HepG2 (cell line): Measurements from ENCODE around the gene WDR7. TPM values are rescaled to one million over a fixed set of nuclear protein-coding genes. Genes with fewer than 3 reads are reported as not detected.

ENCODE experiments used
- ATAC-seq: fragments of 200-7000 bp; cut with Tn5 transposase; 3 replicates; pipeline ENCODE4 v1.9.1; 2020; ENCODE audit warnings: mild to moderate bottlenecking, moderate library complexity
- BruUV-seq: library from RNA; stranded (reverse); fragments of 400-500 nt; replicated peaks from 2 replicates; lab custom pipeline; 2021; lab: Mats Ljungman, UMichigan
- CTCF ChIA-PET: fragments of 300-600 bp; formaldehyde crosslinking; extraction: SDS; loops from one replicate; lab custom pipeline; 2021; ENCODE audit warnings: low total read pairs, inconsistent platforms, low intra/inter-chr PET ratio; lab: Yijun Ruan, JAX
- POLR2A ChIA-PET: fragments of 350-600 bp; sonication (Branson Sonifier 250); formaldehyde crosslinking; loops from one replicate; lab custom pipeline; 2020; ENCODE audit warnings: antibody characterized with exemption, inconsistent platforms; lab: Yijun Ruan, JAX
- DNase-seq: peaks from one replicate; pipeline ENCODE4 v3.0.0-alpha.2; 2015; ENCODE audit warnings: low spot score
- FAIRE-seq: peaks from 3 replicates; lab custom pipeline; 2011; peaks lifted over from hg19 to GRCh38; lab: Jason Lieb, UNC
- H2AFZ ChIP-seq: one replicate; pipeline ENCODE4 v1.6.1; 2011; ENCODE audit warnings: low read length, inconsistent platforms
- H3K27ac ChIP-seq: fragments of 300-600 bp; 3 replicates; pipeline ENCODE4 v1.8.0; 2011; ENCODE audit warnings: mixed run types, mild to moderate bottlenecking, mixed read lengths, low read length, inconsistent platforms; ENCODE audit not compliant: insufficient read depth; ENCODE audit errors: extremely low read length
- H3K27me3 ChIP-seq, 2 experiments: fragments of 200-600 bp in 1 of 2; 2 replicates in 1 of 2; 3 replicates in 1 of 2; pipeline versions ENCODE4 v1.6.0 to v1.8.0; 2011; ENCODE audit warnings: low read length in 2 of 2, mild to moderate bottlenecking in 2 of 2, moderate library complexity in 2 of 2, inconsistent platforms in 1 of 2; ENCODE audit not compliant: insufficient read depth in 2 of 2, control insufficient read depth in 1 of 2
- H3K36me3 ChIP-seq, 2 experiments: fragments of 200-600 bp in 1 of 2; replicated peaks in 1 of 2; 2 replicates in 1 of 2; 3 replicates in 1 of 2; pipeline versions ENCODE4 v1.5.1 to v1.8.0; 2011; ENCODE audit warnings: low read length in 2 of 2, inconsistent platforms in 1 of 2; ENCODE audit not compliant: insufficient read depth in 2 of 2, control insufficient read depth in 1 of 2
- H3K4me1 ChIP-seq: 2 replicates; pipeline ENCODE4 v1.5.1; 2012; ENCODE audit warnings: low read length, inconsistent platforms; ENCODE audit not compliant: insufficient read depth
- H3K4me2 ChIP-seq: 2 replicates; pipeline ENCODE4 v1.6.0; 2011; ENCODE audit warnings: low read depth, low read length, inconsistent platforms
- H3K4me3 ChIP-seq, 3 experiments: fragments of 200-600 bp in 1 of 3; sonication (generic), shearing (Covaris generic) in 1 of 3; replicated peaks in 1 of 3; 2 replicates each; pipeline ENCODE4 v1.5.1; 2011 to 2016; ENCODE audit warnings: low read length in 3 of 3, inconsistent platforms in 2 of 3, low read depth in 2 of 3, mild to moderate bottlenecking in 2 of 3, control low read depth in 1 of 3, mixed read lengths in 1 of 3; ENCODE audit not compliant: insufficient read depth in 1 of 3
- H3K79me2 ChIP-seq: one replicate; pipeline ENCODE4 v1.6.1; 2011; ENCODE audit warnings: low read length, inconsistent platforms; ENCODE audit not compliant: insufficient read depth
- H3K9ac ChIP-seq: 2 replicates; pipeline ENCODE4 v1.6.0; 2011; ENCODE audit warnings: mild to moderate bottlenecking, low read depth, low read length, inconsistent platforms; ENCODE audit not compliant: insufficient read depth
- H3K9me3 ChIP-seq: 2 replicates; pipeline ENCODE4 v1.5.1; 2012; ENCODE audit warnings: mild to moderate bottlenecking, low read length
- H4K20me1 ChIP-seq: 2 replicates; pipeline ENCODE4 v1.6.0; 2011; ENCODE audit warnings: inconsistent platforms, mild to moderate bottlenecking, low read length, moderate library complexity; ENCODE audit not compliant: insufficient read depth
- ATF7 ChIP-seq, 2 experiments: fragments of 450-650 bp in 1 of 2; sonication (generic) in 1 of 2; formaldehyde crosslinking in 1 of 2; IDR thresholded peaks; 2 replicates each; pipeline versions ENCODE4 v1.4.0 to v1.6.1; 2016 to 2020; ENCODE audit warnings: antibody characterized with exemption in 1 of 2, mild to moderate bottlenecking in 1 of 2, missing genetic modification reagents in 1 of 2
- BRCA1 ChIP-seq: sonication (generic); formaldehyde crosslinking; IDR thresholded peaks from 2 replicates; pipeline ENCODE4 v1.4.0; 2020; ENCODE audit warnings: missing genetic modification reagents
- BRD4 ChIP-seq: sonication (generic); formaldehyde crosslinking; IDR thresholded peaks from 2 replicates; pipeline ENCODE4 v1.4.0; 2020; ENCODE audit warnings: missing genetic modification reagents
- CENPT ChIP-seq: sonication (generic); formaldehyde crosslinking; IDR thresholded peaks from 2 replicates; pipeline ENCODE4 v1.8.0; 2022; ENCODE audit warnings: low read depth, mild to moderate bottlenecking, moderate library complexity, missing genetic modification reagents
- GATAD2A ChIP-seq: IDR thresholded peaks from 2 replicates; pipeline ENCODE4 v1.6.1; 2016
- ISX ChIP-seq: sonication (generic); formaldehyde crosslinking; conservative IDR thresholded peaks from 2 replicates; pipeline ENCODE4 v1.5.0; 2020; ENCODE audit warnings: missing genetic modification reagents
- KLF11 ChIP-seq: IDR thresholded peaks from 2 replicates; pipeline ENCODE4 v1.6.1; 2016; ENCODE audit warnings: missing compliant biosample characterization
- MATR3 ChIP-seq: sonication (generic); formaldehyde crosslinking; IDR thresholded peaks from 2 replicates; pipeline ENCODE4 v1.4.0; 2020; ENCODE audit warnings: missing genetic modification reagents
- NCOA2 ChIP-seq: sonication (generic); formaldehyde crosslinking; IDR thresholded peaks from 2 replicates; pipeline ENCODE4 v1.8.0; 2022; ENCODE audit warnings: inconsistent platforms
- NFYC ChIP-seq: IDR thresholded peaks from 2 replicates; pipeline ENCODE4 v1.6.1; 2016; ENCODE audit warnings: missing genetic modification reagents, missing compliant biosample characterization
- PAX8 ChIP-seq: sonication (generic); formaldehyde crosslinking; IDR thresholded peaks from 2 replicates; pipeline ENCODE4 v1.8.0; 2022; ENCODE audit warnings: mild to moderate bottlenecking, missing genetic modification reagents, borderline replicate concordance
- REXO4 ChIP-seq: sonication (generic); formaldehyde crosslinking; IDR thresholded peaks from 2 replicates; pipeline ENCODE4 v1.8.0; 2022; ENCODE audit warnings: missing genetic modification reagents, mild to moderate bottlenecking, borderline replicate concordance
- SMYD3 ChIP-seq: sonication (generic); formaldehyde crosslinking; IDR thresholded peaks from 2 replicates; pipeline ENCODE4 v1.8.1; 2023; ENCODE audit warnings: mild to moderate bottlenecking, missing genetic modification reagents
- XBP1 ChIP-seq: sonication (generic); formaldehyde crosslinking; IDR thresholded peaks from 2 replicates; pipeline ENCODE4 v1.5.0; 2020; ENCODE audit warnings: missing genetic modification reagents
- ZNF552 ChIP-seq: sonication (generic); formaldehyde crosslinking; IDR thresholded peaks from 2 replicates; pipeline ENCODE4 v1.9.0; 2022; ENCODE audit warnings: missing genetic modification reagents, mild to moderate bottlenecking, borderline replicate concordance
- ZNF660 ChIP-seq: sonication (generic); formaldehyde crosslinking; IDR thresholded peaks from 2 replicates; pipeline ENCODE4 v1.5.1; 2020; ENCODE audit warnings: mild to moderate bottlenecking, low read depth, missing genetic modification reagents, borderline replicate concordance
- ZNF703 ChIP-seq: sonication (generic); formaldehyde crosslinking; IDR thresholded peaks from 2 replicates; pipeline ENCODE4 v1.5.1; 2020; ENCODE audit warnings: missing genetic modification reagents, mild to moderate bottlenecking, moderate library complexity, borderline replicate concordance
- ZNF788 ChIP-seq: sonication (generic); formaldehyde crosslinking; IDR thresholded peaks from 2 replicates; pipeline ENCODE4 v1.5.0; 2020; ENCODE audit warnings: mild to moderate bottlenecking, missing genetic modification reagents, borderline replicate concordance
- ZXDC ChIP-seq: sonication (generic); formaldehyde crosslinking; IDR thresholded peaks from 2 replicates; pipeline ENCODE4 v1.5.0; 2020; ENCODE audit warnings: mild to moderate bottlenecking, missing genetic modification reagents
- WGBS: methylation state at CpG from one replicate; pipeline ENCODE4 v1.1.6; 2017; ENCODE audit warnings: low lambda C conversion rate; 5-methylcytosine and 5-hydroxymethylcytosine counted together
- in situ Hi-C: cut with HindIII; loops from 2 replicates; pipeline ENCODE4 v1.10.0; 2017; ENCODE audit warnings: low pct_unique_long_range_greater_than_20kb; ENCODE audit not compliant: extremely low pct_ligation_motif_present
- intact Hi-C: fragments of 100-400 bp; cut with micrococcal nuclease; formaldehyde crosslinking; loops from one replicate; pipeline ENCODE4 v1.10.0; 2022; ENCODE audit not compliant: unreplicated experiment
- polyA plus RNA-seq, 8 experiments: library from polyadenylated mRNA; depleted of rRNA in 3 of 8; stranded (reverse) in 7 of 8; unstranded in 1 of 8; fragments of >200 nt; fragmentation: Illumina TruSeq in 4 of 8; extraction: Trizol in 4 of 8; gene quantifications; 2 replicates each; pipeline versions ENCODE4 v1.2.1 to v1.2.3, GENCODE V29; 2011 to 2016; ENCODE audit warnings: low read depth in 4 of 8, missing spikeins in 1 of 8, mixed read lengths in 1 of 8; ENCODE audit not compliant: insufficient read depth in 1 of 8
- total RNA-seq, 5 experiments: library from RNA; depleted of rRNA; stranded (reverse); fragments of >200 nt; fragmentation: Illumina TruSeq; extraction: Trizol; gene quantifications; 2 replicates each; pipeline ENCODE4 v1.2.3, GENCODE V29; 2016; ENCODE audit warnings: low read depth in 1 of 5

Gene WDR7
- total and polyA plus RNA-seq, 2 of the 13 experiments (the other 11 are each of a cell fraction or from before 2014, with no cell fraction given): 2.0 to 7.8 TPM

- H3K4me2 ChIP-seq: no peak overlapping the region
These were observed 283.0 kb downstream of the WDR7 start for GRCh38 chr18:56934131-56934530.

More at GRCh38 chr18:56934131-56934530, 283.0 kb downstream of the WDR7 start:
- Histone ChIP-seq H3K36me3 (no peaks in the 10 kb centered on the region), H3K4me3 (no peak overlapping the region), H3K27me3 (no peaks in the 10 kb centered on the region), H3K9ac (no peak overlapping the region), H2AFZ (no peak overlapping the region), H3K4me1 (no peaks in the 10 kb centered on the region), H3K9me3 (no peaks in the 10 kb centered on the region), H4K20me1 (no peaks in the 10 kb centered on the region), H3K27ac (no peak overlapping the region), H3K79me2 (no peaks in the 10 kb centered on the region)
- TF ChIP-seq PAX8 (CRISPR knock-in tag): no peak
- no peak for TF ChIP-seq BRCA1
- TF ChIP-seq ZNF703: no peak
- no peak for TF ChIP-seq BRD4 (CRISPR knock-in tag)
- TF ChIP-seq ZNF660 (CRISPR knock-in tag): no peak
- no peak for TF ChIP-seq ISX (CRISPR knock-in tag)
- no peak for TF ChIP-seq REXO4 (CRISPR knock-in tag)
- no peak for TF ChIP-seq MATR3
- TF ChIP-seq NFYC (CRISPR knock-in tag): no peak
- no peak for TF ChIP-seq KLF11 (CRISPR knock-in tag)
- no peak for TF ChIP-seq ZXDC
- no peak for TF ChIP-seq NCOA2 (CRISPR knock-in tag)
- TF ChIP-seq XBP1 (CRISPR knock-in tag): no peak
- TF ChIP-seq SMYD3 (CRISPR knock-in tag): no peak
- TF ChIP-seq GATAD2A (CRISPR knock-in tag): no peak
- no peak for TF ChIP-seq ATF7 (IDR thresholded peaks at IDR 0.05)
- TF ChIP-seq ATF7 (CRISPR knock-in tag; IDR thresholded peaks at IDR 0.05): no peak
- no peak for TF ChIP-seq CENPT (CRISPR knock-in tag)
- no peak for TF ChIP-seq ZNF552 (CRISPR knock-in tag)
- TF ChIP-seq ZNF788 (CRISPR knock-in tag): no peak
- 85% methylated on average over 3 of the region's 3 CpGs for WGBS
- ChIA-PET POLR2A (no interaction called here), CTCF (no interaction called here)
- DNase-seq (no peak), FAIRE-seq (no peak), ATAC-seq (no peak)
- BruUV-seq: no TSS peak
- intact Hi-C loops (no loop called here), in situ Hi-C loops (no loop called here)
